Measurements from ENCODE around the gene KDM5B.
"Not testable (repeated sequence)": the region's sequence is repeated elsewhere in the genome, so short reads cannot be mapped to it uniquely, and the experiment has no call there.

Gene KDM5B

DNA sequence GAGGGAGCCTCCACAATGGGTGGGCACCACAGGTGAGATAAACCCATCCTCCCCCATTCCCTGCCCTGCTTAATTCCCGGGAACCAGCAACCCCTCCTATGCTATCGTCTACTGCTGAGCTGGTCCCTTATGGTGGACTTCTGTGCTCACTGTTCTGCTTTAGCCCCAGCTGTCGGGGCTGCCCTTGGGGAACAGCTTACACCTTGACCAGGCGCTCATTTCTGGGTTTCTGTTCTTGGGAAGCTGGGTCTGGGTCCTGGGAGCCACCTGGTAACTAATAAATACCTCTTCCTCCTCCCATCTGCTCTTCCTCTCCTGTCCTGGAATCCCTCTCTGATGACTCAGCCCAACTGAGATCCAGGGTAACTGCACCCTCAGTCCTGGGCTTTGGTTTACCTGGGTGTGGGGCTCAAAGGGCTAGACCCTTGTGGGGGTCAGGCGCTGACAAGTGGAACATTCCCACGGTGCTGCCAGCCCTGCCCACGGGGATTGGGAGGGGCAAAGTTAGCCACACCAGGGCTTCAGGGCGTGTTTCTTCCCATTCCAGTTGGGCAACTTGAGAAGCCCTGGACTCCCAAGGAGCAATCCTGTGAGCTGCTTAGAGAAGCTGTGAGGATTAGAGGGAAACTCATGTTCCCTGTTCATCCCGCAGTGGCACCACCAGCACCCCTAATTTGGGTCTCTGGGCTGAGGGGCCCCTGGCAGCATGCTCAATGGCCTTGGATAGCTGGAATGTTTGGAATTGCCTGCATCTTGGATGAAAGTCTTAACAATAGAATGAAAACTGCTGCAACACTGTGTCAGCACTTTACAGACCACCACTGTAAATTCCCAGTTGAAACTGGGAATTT, 4.2 kb upstream of the KDM5B start:
- FAIRE-seq: no peak

DNA sequence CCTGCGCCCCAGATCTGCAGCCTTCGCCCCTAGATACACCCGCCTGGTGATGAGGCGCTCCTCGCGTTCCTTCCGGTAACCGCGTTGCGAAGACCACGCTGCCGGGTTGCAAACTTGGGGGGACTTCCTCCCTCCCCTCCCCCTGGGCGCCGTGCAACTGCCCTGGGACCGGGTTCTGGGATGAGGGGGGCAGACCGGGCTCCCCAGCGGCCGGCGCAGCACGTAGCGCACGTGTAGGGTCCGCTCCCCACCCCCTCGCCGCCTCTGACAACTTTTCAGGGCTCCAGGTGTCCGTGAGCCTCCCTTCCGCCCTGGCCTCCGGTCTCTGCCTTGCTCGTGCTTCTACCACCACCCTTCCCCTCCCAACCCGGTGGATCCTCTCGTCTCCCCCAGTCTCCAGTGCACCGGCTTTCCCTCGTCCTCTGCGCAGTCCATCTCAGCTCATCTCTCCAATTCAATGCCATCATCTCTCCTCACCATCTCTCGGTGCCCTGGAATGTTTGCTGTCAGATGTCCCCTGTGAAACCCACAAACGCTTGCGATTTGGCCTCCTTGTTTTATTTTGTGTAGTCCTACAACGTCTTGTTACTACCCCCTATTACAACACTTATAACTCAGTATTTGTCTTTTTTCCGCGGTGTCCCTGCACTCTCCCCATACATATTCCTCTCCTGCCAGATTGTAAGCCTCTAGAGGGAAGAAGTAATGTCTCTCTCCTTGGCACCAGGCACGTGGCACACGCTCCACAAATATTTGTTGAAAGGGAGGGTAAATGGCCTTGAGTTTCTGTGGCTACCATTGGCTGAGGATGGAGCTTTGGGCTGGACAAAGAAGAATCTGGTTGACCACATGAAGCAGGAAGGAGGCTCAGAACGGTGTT, 3.3 kb upstream of the KDM5B start:
- no peak for FAIRE-seq

DNA sequence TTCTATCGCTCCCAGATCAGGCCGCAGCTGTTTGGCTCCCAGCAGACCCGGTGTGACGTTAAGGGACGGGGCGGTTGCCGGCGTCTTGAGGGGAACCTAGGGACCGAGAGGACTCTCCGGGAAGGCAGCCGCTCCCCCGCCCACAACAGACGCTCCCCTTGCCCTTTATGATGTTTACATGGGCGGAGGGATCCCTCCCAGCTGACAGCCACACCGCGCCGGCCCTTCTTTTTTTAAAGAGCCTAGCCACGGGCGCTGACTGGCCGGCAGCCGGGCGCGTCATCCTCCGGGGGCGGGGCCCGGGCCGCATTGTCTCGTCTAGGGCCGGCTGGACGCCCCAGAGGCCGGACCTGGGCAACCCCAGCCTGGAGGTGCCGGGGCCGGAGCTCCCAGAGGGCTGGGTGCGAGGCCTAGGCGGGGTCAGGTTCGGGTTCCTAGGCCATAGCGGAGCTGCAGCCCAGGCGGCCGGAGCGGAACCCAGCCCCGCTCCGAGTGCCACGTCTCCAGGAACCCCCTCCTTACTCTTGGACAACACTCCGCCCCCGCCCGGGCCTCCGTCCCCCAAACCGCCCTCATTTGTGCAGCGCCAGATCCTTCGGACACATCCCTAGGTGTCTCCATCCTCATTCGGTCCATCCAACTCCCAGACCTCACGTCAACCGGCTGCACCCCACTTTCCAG, 2.5 kb upstream of the KDM5B start, which contains the start of gene PCAT6:
PCAT6 (plus strand) TSS at position 340 of the 681 bp plus-strand sequence.
- peak; percentile 85 for FAIRE-seq

DNA sequence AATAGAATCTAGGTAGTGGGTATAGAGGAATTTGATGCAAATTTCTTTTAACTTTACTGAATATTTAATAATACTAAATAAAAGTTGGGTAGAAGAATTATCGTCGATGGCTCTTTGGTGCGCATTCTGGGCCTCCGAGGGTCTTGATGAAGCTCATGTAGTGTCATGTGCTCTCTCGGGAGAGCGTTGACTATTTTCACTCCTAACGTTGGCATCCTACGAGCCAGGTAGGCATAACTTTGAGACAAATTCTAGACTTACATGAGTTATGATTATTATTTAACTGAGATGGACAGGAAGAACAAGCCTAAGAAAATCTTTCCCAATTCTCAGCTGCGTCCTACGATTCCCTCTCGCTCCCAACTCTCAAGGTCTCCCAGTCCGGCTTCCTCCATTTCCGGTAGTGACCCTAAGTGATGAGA, 2.0 kb upstream of the KDM5B start:
- FAIRE-seq: no peak

DNA sequence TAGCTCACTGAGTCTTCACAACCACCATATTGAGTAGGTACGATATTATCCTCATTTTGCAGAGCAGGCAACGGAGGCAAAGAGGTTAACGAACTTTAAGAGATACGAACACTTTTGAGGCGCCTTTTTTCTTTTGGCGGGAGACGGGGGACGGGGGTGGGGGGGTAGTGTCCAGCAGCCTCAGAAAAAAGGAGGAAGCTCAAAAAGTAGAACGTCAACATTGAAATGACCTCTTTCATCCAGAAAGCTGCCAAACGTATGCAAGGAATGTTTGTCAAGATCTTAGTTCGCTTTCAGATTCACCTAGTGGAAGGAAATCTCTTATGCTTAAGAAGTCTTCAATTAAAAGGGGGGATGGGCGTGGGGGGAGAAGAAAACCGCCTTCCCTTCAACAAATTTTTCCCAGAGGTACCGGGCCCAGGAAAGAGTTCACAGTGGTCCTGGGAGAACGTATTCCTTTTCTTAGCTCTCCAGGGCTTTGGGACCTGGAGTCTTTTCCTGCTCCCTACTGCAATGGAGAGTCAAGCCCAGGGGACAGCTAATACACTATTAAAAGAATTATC, 1.5 kb upstream of the KDM5B start:
- no peak for FAIRE-seq

DNA sequence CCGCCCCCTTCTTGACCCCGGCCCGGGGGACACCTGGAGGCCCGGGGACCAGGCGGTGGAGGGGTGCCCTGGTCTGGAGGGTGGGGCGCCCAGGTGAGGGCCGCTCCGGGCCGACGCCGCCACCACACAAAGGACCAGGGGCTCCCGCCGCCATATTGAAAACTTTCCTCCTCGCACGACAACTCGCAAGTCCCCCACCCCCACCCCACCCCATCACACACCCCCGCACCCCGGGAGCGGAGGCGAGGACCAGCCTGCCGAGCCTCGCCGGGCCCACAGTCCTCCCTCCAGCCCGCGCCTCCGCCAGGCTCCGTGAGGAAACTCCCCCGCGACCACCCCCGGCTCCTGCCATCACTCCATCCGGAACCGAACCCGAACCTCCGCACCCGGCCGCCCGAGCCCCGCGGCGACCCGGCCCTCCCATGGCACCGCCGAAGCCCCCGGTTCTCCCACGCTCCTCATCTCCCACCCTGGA, 733 bp downstream of the KDM5B start:
- no peak for FAIRE-seq

DNA sequence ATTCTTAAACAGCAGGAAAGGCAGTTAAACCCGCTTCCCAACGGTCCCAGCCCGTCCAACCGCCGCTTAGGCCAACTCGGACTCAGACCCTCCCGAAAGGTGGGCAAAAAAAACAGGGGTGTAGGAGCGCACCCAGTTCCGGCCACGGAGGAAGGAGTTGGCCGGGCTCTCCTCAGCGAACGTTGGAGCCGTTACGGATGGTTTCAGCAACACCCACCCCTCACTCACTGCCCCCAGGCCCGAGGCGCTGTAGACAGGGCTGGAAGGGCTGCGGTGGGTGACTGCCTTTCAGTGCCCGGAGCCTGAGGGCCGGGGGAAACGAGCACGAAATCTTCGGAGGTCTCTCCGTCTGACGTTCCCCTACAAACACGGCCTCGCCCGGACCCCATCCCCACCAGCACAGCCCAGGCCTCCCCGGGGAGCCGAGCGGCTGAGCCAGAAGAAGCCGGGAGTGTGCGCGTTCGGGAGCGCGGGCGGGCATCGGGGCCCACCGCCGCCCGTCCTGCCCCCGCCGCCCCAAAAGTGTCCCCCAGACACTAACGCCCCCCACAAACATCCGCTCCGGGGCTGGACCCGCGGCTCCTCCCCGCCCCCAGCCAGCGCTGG, 1.3 kb downstream of the KDM5B start:
- no peak for FAIRE-seq

DNA sequence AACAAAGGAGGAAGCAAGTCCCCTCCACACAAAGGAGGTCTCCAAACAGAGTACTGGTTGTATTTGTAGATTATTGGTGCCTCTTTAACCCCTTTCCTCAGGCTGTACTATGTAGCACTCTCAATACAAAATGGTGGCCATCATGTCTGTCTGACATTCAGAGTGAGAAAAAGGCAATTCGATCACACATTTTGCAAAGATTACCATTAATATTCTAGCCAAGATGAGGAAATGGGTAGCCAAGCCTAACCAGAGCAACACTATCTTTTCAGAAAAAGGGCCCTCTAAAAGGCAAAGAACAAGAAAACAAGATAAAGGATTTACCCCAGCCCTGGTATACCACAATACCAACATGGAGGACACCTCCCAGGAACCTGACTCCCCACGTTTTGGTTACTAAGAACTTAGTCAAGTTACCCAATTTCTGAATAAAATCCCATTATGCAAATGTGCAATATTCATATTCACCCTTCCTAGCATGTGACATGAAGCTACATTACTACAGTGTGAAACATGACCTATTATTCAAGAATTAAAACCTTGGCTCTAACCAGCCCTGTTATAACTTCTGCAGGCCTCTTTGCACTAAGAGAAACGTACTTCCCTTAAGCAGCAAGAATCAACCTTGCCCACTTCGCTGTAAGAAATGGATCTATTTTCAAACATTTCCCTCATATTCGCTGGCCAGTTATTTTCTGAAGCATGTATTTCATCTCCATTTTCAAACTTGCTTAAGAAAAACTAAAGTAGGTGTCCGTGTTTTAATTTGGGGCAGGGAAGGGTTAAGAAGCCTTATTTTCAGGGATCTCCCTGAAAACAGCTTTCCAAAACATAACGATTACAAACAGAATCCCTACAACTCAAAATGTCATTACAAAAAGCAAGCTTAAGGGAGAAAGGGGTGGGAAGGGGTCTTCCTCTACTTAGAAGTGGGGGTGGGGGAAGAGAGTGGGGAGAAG, 2.1 kb downstream of the KDM5B start:
- no peak for FAIRE-seq

DNA sequence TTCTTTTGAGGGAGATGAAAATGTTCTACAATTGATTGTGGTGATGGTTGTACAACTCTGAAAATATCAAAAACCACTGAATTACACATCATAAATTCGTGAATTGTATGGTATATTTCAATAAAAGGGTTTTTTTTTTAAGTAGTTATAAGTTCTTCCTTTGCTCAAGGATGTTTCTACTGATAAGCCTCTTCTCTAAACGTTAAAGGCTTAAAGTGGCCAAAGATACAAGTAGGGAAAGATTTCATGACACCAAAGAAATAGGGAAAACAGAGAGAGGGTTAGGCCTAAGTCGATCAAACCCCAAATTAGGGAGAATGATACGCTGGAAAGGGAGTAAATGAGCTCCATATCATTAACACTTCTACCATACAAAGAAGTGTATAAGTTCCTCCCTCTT, 4.1 kb downstream of the KDM5B start:
- peak; percentile 28 for FAIRE-seq

DNA sequence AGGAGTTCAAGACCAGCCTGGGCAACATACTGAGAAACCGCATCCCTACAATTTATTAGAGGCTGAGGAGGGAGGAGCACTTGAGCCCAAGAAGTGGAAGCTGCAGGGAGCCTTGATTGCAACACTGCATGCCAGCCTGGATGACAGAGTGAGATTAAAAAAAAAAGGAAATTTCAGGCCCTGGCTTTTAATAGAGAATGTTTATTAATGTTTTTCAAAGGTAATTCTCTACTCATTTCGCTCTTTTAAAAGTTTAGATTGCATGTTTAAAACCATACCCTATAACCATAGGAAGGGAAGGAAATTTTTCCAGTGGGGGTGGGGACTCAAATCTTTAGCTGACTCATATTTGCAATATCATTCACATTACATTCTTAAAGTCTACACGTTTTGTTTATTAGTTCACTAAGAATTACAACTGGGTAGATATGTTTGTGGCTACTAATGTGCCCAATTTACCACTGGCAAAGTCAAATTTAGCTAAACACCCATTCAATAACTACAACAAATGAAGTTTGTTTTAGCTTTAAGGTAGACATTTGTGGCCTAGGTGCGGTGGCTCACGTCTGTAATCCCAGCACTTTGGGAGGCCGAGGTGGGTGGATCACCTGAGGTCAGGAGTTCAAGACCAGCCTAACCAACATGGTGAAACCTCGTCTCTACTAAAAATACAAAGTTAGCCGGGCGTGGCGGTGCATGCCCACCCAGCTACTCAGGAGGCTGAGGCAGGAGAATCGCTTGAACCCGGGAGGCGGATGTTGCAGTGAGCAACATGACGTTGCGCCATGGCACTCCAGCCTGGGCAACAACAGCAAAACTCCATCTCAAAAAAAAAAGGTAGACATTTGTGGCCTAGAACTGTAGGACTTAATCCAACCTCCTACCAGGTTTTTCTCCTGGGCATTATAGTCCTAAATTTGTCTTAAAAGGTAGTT, 5.0 kb downstream of the KDM5B start:
- no peak for FAIRE-seq

DNA sequence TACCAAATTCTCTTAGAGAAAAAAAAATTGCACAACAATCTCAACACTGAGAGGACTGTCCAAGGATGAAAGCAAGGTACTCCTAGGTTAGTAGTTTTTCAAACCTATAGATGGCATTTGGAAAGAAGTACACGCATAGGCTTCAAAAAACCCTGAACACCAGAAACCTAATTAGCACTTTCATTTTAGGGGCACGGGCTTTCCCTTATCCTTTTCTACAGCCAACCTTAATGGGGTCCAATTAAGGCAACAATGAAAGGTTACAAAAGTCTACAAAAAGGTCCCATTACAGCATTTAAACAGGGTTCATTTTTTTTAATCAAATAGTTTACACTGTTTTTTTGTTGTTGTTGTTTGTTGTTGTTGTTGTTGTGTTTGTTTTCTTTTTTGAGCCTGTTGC, 6.2 kb downstream of the KDM5B start:
- FAIRE-seq: no peak

DNA sequence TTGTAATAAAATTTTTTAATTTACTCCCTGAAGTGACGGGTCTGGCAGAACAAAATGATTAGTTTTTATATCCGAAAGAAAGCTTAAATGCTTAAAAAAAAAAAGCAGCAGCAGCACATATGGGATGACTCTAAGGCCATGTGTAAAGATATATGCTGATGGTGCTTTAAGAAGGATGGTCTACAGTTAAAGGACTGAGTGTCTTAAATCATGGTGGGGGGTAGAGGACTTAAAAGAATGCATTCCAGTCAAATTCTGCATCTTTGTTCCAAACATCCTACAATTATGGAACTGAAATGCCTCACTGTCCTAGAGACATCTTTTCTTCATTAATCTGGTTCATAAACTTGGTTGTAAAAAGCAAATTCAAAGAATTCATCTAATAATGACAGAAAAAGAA, 7.0 kb downstream of the KDM5B start:
- no peak for FAIRE-seq

DNA sequence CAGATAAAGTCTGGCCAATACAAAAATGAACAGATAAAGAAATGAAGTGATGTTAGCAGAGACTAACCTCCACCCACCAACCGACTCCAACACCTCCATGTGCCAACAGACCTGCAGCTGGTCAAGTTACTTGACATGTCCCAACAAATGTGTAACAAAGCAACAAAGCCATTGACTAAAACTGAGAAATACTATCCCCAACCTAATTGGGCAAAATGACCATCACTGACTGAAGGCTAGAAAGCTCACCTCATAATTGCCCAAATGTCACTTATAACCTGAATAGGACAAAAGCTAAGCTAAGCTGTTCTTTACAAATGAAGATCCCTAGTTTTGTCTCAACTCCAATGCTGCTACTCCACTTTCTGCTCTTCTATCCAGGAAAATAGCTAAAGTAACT, 7.5 kb downstream of the KDM5B start:
- no peak for FAIRE-seq

DNA sequence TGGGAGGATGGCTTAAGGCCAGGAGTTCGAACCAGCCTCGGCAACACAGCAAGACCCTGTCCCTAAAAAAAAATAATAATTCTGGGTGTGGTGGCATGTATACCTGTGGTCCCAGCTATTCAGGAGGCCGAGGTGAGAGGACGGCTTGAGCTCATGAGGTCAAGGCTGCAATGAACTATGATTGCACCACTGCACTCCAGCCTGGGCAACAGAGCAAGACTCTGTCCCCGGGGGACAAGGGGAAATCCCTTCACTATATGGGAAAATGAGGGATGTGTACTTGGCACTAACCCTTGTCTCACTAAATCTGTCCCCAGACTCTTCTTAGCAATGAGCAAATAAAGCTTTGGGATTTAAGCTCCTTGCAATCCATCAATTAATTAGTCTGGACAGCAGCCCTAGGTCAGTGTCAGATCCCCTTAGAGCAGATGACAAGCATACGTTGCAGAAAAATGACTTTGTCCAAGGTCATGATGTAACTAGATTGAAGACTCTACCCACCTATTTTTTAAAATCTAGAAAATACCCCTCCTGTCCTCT, 9.4 kb downstream of the KDM5B start:
- FAIRE-seq: no peak

DNA sequence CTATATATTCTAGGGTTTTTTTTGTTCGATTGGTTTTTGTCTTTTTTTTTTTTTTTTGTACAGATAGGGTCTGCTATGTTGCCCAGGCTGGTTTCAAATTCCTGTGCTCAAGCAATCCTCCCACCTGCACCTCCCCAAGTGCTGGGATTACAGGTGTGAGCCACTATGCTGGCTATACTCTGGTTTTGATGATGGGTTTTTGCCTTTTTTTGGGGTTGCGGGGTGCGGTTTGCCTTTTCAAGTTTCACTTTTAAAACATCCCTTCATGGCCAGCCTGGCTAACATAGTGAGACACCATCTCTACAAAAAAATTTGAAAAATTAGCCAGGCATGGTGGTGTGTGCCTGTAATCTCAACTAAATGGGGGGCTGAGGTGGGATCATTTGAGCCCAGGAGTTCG, 10.0 kb downstream of the KDM5B start:
- no peak for FAIRE-seq

DNA sequence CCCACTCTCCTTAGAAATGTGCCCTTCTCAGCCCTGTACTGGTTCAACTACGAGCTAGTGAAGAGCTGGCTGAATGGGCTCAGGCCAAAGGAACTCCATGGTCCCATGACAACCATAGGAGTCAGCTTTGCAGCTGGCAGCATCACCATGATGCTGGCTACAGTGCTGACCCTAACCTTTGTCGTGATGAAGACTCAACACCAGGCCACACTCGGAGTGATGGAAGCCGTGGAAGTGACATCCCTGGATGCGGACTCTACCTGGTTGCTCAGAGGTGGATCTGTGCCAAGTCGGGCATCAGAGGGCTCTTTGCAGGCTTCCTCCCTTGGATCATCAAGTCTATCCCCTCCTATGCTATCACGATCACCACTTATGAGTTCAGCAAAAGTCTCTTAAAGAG, 11.6 kb downstream of the KDM5B start:
- FAIRE-seq: no peak

DNA sequence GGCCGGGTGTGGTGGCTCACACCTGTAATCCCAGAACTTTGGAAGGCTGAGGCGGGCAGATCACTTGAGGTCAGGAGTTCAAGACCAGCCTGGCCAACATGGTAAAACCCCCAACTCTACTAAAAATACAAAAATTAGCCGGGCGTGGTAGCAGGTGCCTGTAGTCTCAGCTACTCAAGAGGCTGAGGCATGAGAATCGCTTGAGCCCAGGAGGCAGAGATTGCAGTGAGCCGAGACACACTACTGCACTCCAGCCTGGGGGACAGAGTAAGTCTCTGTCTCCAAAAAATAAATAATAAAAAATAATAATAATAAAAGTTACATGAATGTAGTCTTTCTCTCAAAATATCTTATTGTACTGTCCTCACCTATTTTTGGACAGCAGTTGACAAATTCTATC, 13.3 kb downstream of the KDM5B start:
- FAIRE-seq: not testable (repeated sequence)

DNA sequence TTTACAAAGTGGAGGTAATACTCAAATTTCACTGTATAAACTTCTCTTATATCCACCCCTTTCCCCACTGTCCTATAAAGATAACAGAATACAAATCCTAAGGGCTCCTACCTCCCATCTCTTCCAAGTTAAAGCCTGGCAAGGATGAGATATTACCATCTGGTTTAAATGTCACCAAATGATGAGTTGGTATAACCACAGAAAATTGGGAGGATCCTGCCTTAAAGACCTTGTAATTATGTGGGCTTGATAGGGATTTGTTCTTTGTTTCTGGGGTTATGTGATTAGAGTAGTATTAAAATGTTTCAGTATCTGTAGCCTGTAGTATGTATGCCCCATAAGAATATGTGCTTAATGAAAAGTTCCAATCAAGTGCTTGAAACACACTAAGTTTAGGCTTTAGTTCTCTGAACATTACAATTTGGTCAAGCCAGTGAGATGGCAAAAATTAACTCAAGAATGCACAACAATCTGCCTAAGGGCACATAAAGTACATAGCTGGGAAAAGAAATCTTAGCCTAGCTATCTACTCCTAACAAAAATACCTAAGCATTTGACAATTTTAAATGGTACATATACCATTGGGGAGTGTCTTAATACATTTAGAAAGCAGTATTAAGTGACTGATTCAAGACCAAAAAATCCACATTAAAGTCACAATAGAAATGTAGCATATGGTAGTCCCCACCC, 14.0 kb downstream of the KDM5B start:
- no peak for FAIRE-seq
